IPS DF 4.7 (cell line): ENCODE data around the gene AP4B1.

Experiments used
- DNase-seq: peaks from one replicate; pipeline ENCODE4 v3.0.0-alpha.2; 2013; ENCODE audit warnings: low spot score; ENCODE audit errors: extremely low read depth

The AP4B1 gene

DNA sequence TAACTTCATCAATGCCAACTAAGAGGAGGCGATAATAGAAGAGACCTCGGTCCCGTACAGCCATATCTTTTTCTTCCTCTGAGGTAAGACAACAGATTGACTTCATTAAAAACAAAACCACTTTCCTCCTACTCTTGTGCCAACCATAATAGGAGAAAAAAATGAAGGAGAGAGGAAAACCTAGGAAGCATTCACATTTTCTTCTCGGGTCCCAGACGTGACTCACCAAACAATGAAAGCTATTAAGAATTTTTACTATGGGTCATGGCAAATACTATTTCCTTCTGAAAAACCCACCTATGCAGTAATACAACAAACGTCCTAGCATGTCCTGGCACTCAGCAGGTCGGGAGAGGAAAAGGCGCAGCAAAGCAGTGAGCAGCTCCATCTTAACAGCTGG, 8.6 kb downstream of the AP4B1 start:
- no peak for DNase-seq

DNA sequence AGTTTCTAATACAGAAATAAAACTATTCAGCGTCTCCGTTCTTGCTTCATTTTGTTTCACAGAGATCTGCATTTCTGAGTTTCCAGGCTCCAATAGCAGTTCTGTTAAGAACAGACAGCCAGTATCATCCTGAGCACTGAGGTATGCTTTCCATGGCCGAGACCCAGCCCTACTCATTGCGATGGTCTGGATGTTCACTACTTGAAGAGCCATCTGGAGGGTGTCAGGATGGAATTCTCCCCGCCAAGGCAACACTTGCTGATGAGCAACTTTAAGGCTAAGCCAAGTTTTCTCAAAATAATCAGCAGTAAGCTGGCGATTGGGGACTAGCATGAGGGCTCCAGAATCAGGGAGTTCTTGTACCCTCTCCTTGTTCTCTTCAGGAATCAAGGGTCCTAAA, 9.5 kb downstream of the AP4B1 start:
- DNase-seq: no peak

DNA sequence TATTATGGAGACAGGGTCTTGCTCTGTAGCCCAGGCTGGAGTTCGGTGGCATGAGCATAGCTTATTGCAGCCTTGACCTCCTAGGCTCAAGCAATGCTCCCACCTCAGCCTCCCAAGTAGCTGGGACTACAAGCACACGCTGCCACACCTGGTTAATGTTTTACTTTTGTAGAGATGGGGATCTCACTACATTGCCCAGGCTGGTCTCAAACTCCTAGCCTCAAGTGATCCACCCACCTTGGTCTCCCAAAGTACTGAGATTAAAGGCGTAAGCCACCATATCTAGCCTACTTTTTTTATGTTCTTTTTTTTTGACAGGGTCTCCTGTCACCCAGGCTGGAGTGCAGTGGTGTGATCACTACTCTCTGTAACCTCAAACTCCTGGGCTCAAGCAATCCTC, 11.3 kb downstream of the AP4B1 start:
- DNase-seq: no peak

DNA sequence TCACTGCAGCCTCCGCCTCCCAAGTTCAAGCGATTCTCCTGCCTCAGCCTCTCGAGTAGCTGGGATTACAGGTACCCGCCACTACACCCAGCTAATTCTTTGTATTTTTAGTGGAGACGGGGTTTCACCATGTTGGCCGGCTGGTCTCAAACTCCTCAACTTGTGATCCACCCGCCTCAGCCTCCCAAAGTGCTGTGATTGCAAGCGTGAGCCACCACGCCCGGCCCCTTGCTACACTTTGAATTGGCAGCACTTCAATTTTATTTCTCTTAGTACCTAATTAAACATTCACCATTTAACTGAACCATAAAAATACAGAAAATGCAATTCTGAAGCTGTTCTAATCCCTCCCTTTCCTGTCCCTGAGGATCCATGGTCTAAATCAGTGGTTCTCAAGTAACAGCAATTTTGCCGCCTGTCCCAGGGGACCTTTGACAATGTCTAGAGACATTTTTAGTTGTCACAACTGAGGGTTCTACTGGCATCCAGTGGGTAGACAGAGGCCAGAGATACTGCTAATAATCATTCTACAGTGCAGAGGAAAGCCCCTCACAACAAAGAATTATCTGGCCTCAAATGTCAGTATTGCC, 12.9 kb downstream of the AP4B1 start:
- no peak for DNase-seq

DNA sequence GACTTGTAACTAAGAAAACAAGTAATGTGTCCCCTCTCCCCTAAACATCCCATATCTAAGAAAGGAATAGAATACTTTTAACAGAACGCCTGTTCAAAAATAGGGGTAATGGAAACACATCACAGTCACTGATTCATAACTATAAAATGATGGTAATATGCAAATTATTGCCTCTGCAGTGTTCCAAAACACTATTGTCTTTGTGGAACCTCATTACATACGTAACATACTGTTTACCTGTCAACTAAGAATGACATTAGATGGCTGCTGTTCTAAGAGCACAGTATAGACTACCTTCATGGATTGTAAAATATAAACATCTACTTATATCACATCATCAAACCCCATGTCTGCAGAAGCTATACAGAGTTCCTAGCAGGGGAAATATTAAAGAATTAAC, 13.8 kb downstream of the AP4B1 start:
- DNase-seq: no peak

DNA sequence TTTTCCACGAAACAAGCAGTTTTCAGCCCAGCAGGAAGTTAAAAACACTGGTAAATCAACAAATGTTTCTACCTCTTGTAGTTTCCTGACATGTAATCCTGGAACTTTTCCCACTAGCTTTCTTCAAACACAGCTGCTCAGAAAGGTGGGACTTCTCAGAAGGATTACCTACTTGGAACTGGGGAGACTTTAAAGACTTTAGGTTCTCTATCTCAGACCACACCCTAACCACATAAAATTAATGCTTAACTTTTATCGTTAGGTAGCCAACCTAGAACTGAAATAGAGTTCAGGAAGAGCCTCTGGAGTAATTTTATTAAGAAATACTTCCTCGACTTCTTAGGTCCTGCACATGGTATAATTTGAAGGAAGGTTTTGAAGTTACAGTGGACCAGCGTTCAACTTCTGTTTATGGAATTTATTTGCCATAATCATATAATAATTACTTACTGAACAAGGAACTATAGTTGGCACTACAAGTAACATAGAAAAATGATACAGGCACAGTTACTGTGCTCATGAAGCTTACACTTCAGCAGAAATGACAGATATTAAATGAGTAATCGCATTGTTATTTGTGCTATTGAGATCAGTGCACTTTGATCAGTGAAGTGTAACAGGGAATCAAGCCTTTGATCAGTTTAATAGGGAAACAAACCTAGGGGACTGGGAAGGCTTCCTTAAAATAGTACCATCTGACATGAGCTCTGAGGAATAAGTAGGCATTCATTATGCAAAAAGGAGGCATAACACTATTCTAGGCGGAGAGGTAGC, 17.0 kb downstream of the AP4B1 start, which contains the start of gene BCL2L15:
Gene BCL2L15 (minus strand): TSS at position 180 of the 774 bp plus-strand sequence. CDS start 206 bp downstream, outside the sequence.
- DNase-seq: no peak

DNA sequence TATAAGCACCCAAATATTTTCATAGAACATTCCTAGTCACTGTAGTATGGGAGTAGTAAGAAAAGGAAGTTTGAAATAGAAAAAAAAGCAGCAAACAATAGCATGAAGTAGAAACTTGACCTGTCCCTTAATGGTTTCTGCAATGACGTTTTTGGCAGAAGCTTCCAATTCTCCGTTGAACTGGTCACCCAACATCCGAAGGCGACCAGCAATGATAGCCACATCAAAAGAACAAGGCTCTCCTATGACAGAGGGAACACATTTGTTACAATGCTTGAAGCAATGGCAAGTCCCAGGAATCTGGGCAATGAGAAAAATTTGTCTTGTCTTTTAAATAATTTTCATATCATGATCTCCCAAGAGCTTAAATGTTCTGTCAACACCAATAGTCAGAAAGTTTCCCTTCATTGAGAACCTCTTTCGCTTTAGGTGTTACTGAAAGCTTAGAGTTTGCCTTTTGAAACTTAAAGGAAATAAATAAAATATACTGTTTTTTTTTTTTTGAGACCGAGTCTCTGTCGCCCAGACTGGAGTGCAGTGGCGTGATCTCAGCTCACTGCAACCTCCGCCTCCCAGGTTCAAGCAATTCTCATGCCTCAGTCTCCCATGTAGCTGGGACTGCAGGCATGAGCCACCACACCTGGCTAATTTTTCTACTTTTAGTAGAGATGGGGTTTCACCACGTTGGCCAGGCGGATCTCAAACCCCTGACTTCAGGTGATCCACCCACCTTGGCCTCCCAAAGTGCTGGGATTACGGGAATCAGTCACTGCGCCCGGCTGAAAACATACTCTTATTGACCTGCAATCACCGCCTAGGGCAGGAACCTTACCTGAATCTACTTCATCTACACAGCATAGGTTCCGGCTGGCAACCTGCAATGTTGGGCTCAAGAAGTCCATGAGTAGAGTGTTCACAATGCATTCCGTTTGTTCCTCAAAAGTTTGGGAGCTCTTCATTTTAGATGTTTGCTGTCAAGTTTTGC, 17.9 kb downstream of the AP4B1 start:
- no peak for DNase-seq

DNA sequence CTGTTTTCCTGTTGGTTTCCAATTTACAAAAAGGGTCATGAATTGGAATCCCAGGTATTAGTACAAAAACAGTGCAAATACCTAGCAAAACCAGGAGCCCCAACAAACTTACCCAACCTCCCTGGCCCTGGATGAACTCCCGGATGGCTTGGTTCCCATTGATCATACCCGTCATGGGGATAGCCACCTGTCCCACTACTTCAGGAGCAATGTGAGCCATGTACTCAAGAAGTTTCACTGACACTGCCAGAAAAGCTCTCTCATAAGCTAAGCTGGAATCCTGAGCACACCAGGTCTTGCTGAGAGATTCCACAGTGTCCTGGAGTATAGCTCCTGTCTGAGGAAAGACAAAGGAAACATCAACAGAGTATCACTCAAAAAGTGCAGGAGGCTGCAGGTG, 22.9 kb downstream of the AP4B1 start:
- no peak for DNase-seq

DNA sequence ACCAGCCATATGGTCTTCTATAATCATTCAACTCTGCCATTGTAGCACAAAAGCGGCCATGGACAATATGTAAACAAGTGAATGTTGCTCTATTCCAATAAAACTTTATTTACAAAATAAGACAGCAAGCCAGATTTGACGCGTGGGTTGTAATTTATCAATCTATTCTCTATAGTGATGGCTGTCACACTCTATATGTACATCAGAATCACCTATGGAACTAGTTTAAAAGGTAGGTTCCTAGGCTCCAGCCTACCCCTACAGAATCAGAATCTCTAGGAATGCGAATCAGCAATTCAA, 24.9 kb downstream of the AP4B1 start:
- DNase-seq: no peak

DNA sequence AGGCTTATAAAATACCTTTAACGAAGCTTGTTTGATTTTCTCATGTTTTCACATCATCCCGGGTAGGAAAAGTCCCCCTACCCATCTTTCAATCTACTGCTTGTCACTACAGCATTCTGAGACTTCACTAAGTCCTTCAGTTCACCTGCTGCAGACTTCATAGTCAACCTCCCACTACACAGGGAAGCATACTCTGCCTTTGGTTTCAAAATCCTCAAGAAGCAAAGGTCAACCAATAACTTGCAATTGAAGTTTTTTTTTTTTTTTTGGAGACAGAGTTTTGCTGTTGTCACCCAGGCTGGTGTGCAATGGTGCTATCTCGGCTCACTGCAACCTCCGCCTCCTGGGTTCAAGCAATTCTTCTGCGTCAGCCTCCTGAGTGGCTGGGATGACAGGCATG, 28.4 kb downstream of the AP4B1 start:
- DNase-seq: no peak

DNA sequence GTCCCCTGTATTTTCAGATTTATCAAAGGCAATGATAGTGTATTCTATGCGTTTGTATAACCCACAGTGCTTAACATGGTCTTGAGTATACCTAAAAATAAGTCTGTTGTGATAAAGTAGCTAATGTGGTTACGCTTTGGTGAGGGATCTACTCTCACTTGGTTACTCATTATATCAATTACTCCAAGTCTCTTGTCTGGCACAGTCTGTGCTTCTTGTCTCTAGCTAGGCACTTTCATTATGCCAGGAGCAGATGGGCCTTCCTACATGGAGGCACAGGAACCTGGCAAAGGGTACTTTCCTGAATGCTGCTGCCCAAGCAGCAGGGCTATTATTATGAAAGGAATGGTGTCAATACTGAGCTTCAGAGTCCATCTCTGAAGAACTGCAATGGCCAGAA, 28.9 kb downstream of the AP4B1 start:
- DNase-seq: no peak

DNA sequence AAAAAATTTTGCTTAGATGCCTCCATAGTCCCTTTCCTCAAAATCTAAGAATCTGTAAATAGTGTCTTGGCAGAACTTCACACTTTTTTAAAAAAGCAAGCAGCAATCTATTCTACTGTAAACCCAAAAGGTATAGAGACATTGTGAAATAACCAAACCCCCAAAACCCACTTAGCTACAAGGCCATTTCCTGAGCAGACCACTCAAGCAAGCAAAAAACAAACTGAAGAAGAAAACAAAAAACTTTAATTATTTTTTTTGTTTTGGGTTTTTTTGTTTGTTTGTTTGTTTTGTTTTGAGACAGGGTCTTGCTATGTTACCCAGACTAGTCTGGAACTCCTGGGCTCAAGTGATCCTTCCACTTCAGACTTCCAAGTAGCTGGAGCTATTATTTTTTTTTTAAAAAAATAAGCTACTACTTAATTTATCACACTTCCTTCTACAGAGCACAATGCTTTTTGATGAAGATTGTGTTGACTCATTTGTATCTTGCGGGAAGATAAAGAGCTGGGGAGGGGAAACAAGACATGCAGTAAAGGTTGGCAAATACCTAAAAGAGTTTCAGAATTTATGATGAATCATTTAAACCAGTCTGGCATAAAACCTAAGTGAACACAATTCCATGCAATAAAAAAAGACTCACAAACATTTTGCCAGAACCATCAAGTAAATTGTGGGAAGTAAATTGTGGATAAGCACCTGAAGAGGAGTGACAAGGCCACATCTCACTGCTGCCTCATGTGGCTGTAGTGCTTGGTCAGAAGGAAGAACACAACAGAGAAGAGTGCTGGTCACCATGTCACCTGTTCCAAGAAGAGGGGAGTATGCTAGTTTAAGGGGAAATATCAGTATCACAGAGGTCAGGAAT, 30.4 kb downstream of the AP4B1 start:
- peak; percentile 5 for DNase-seq

DNA sequence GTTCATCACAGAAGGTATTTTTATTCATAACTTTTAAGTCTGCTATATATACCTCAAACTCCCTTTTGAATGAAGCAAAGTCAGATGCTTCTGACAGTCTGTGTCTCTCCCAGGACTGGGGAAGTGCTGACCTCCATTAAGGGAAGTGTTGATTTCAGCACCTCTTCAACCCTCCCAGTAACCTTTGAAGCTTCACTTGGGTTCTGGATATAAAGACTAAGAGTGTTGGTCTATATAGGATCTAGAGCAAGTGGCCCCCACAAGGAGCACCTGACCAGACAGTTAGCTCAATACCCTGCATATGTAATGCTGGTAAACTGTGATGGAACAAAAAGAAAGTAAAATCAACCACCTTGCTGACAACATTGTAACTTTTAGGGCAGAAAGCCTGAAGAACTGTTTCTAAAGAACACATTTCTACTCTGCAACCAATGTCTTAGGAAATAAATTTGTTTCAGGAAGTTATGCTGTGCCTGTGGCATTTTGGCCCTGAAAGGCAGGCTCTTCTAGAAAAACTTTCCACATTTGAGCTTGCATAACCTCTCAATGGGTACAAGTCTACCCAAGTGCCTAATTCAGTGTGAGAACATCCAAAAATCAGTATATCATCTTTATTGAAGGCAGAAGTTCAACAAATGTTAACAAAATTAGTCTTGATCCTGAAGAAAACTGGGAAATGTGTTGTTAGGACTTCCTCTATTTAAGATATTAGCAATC, 32.2 kb downstream of the AP4B1 start:
- no peak for DNase-seq

DNA sequence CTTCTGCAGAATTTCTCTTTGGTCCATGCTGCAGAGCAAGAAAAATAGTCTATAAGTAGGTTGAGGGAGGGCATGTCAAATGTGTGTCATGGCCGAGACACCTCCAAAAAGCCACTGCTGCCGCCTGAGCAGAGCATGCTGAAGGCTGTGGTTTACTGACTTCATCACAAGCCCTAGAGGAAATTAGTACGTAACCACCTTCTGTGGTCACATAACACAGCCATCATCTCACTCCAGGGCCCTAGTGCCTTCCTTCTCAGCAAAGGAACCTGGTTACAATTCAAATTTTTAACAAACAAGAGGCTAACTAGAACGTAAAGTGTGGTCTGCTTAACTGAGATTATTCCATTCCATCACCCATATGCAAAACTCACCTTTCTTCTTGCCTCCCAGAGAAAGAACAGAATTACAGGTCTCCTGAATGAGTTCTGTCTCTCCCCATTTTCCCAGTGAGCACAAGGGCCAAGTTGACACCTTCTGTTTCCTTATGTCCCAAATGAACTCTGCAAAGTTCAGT, 32.9 kb downstream of the AP4B1 start, which contains the start of gene PTPN22:
Gene PTPN22 (minus strand): TSS at position 116 of the 517 bp plus-strand sequence.
- DNase-seq: no peak

DNA sequence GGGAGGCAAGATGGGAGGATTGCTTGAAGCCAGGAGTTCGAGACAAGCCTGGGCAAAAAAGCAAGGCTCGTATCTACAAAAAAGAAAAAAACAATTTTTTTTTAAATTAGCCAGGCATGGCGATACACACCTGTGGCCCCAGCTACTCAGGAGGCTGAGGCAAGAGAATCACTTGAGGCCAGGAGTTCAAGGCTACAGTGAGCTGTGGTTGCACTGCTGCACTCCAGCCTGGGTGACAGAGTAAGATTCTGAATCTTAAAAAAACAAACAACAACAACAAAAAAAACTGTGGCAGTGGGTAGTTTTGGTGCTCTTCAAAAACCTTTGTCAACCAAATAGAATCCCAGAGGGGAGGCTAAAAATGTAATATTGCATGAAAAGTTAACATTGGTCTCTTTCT, 33.8 kb downstream of the AP4B1 start:
- DNase-seq: no peak

DNA sequence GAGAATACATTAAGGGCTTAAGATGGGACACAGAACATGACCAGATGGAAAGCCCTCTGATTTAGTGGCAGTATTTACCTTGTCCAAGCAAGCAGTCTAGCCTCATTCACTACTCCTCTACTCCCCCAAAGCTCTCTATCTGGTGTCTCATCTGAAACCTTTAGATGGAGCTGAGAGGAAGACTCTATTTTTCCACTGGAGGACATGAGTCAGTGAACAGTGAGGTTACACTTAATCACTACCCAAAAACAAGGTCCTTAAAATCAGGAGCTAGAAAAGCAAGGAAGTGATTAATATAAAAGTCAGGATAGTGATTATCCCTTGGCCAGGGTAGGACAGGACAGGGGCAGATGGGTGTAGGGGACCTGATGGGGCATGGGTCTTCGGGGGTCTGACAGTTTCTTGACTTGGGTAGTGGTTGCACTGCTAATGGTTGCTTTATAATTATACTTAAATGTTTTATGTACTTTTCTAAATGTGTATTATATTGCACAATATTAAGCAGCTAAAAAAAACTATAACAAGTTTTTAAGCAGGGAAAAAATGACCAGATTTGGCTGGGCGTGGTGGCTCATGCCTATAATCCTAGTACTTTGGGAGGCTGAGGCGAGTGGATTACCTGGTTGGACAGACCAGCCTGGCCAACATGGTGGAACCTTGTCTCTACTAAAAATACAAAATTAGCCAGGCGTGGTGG, 36.1 kb downstream of the AP4B1 start:
- DNase-seq: no peak

DNA sequence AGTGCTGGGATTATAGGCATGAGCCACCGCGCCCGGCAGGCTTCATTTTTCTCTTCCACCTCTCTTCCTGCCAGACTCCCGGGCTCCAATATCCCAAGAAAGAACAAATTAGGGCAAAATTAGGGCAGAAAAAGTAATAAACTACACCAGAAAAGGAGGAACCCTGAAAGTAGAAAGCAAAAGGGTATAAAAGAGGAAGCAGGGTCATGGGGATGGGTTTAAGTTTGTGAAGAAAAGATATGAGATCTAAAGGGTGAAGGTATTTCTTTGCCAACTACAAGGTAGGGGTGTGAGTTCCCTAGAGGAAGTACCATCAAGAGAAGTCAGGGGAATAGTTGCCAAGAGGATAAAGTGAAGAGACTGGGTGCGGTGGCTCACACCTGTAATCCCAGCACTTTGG, 43.0 kb downstream of the AP4B1 start:
- DNase-seq: no peak

DNA sequence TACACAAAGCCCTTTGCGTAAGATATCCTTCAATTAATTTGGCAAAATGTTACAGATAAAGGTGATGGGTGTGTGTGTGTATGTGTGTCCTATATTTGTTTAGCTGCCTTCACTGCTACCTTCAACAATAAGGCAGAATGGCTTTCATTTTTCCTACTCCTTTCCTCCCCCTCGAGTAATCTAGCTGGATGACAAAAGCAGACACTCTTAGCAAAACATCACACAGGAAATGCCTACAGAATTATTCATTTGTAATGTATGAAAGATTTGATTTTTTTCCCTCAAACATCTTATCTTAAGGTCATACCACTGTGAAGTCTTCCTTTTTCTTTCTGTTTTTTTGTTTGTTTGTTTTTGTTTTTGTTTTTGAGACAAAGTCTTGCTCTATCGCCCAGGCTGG, 43.7 kb downstream of the AP4B1 start:
- DNase-seq: no peak

DNA sequence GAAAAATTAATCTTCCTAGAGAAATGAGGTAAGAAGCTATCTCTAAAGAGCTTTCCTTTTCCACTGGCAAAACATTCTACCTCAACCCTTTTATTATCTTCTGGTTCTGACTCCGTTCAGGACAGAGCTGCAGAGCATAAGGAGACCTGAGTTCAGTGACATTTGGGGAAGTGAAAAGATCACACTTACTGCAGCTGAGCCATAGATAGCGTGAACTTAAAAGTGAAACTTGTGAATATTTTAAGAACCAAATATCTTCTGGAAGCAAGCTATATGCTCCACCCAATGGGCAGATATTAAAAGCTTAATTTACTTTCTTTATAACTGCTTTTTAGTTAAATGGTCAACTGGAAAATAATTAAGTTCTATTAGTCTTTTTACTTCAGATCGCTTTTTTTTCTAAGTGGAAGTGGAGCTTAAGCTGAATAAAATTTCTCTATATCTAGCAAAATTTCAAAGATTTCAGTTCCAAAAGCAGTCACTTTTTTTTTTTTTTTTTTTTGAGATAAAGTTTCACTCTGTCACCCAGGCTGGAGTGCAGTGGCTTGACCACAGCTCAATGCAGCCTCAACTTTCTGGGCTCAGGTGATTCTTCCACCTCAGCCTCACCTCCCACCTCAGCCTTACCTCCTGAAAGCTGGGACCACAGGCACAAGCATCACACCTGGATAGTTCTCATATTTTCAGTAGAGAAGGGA, 45.0 kb downstream of the AP4B1 start:
- DNase-seq: no peak
